ENCODE data around the gene NUDT4. TPM values are rescaled to one million over a fixed set of nuclear protein-coding genes. Genes with fewer than 3 reads are reported as not detected.

NUDT4 gene
- total and polyA plus RNA-seq, 2 of the 8 experiments (the other 6 are each of a cell fraction or from before 2014, with no cell fraction given) = 17.3 to 71.7 TPM

- TF ChIP-seq CHD7 (IDR thresholded peaks at IDR 0.05; ENCODE audit: insufficient replicate concordance, low read length) (no peak), HDAC6 (IDR thresholded peaks at IDR 0.05; ENCODE audit: low read depth, low read length) (no peak), TAF1 (IDR thresholded peaks at IDR 0.05; ENCODE audit: low read depth, low read length) (no peak)
These were observed 60.7 kb downstream of the NUDT4 start (continued) for GRCh38 chr12:93438266-93439050.

Measured in H1 (cell line).